Vagina (tissue), 2 donors: ENCODE measurements around the gene DEFB124. TPM values are rescaled to one million over a fixed set of nuclear protein-coding genes. Genes with fewer than 3 reads are reported as not detected.

Experiments
- DNase-seq, 2 donors: peaks; one replicate each; pipeline ENCODE4 v3.0.0-alpha.2; 2017; ENCODE audit errors: extremely low spot score in 2 of 2
- H3K27ac ChIP-seq: fragments of 200-600 bp; sonication (generic); one replicate; pipeline ENCODE4 v1.5.1; 2019
- H3K27me3 ChIP-seq: fragments of 200-600 bp; sonication (generic); one replicate; pipeline ENCODE4 v1.5.1; 2019
- H3K36me3 ChIP-seq, 2 donors: fragments of 200-600 bp; sonication (generic); one replicate each; pipeline ENCODE4 v1.5.1; 2017 to 2019
- H3K4me1 ChIP-seq: fragments of 200-600 bp; sonication (generic); one replicate; pipeline ENCODE4 v1.5.1; 2019
- H3K4me3 ChIP-seq, 2 donors: fragments of 200-600 bp; sonication (generic); 1 replicate in 1 of 2; 2 replicates in 1 of 2; pipeline ENCODE4 v1.5.1; 2016 to 2019
- H3K9me3 ChIP-seq: fragments of 200-600 bp; sonication (generic); one replicate; pipeline ENCODE4 v1.5.1; 2019
- POLR2A ChIP-seq, 2 donors: fragments of 450-650 bp; IDR thresholded peaks; one replicate each; pipeline ENCODE4 v1.6.1; 2017; ENCODE audit warnings: antibody characterized with exemption in 2 of 2, mild to moderate bottlenecking in 2 of 2, moderate library complexity in 2 of 2
- POLR2AphosphoS5 ChIP-seq, 2 donors: sonication (generic); formaldehyde crosslinking; IDR thresholded peaks; one replicate each; pipeline ENCODE4 v1.9.0; 2017; ENCODE audit warnings: antibody characterized with exemption in 2 of 2, mild to moderate bottlenecking in 2 of 2, low read depth in 1 of 2; ENCODE audit not compliant: insufficient read depth in 1 of 2
- intact Hi-C: fragments of 100-400 bp; cut with DNase I; formaldehyde crosslinking; loops from one replicate; pipeline ENCODE4 v1.15.1; 2023
- total RNA-seq: library from RNA; depleted of rRNA; stranded (reverse); fragments of >200 nt; gene quantifications from one replicate; pipeline ENCODE4 v1.2.3, GENCODE V29; 2016
- TF ChIP-seq, protein P1 (sequence below), 3 experiments: fragments of 450-650 bp in 2 of 3; fragments of 200-600 bp in 1 of 3; sonication (generic) in 1 of 3; IDR thresholded peaks; one replicate each; pipeline ENCODE4 v1.5.1; 2017 to 2019; ENCODE audit warnings: antibody characterized with exemption in 3 of 3, mild to moderate bottlenecking in 2 of 3, moderate library complexity in 2 of 3

The DEFB124 gene
- total RNA-seq, 1 donor from 2014 or later: not detected

GRCh38 chr20:31488115-31488514 is 13.2 kb upstream of the DEFB124 start:
- DNase-seq: no peak

GRCh38 chr20:31485450-31486339 is 10.8 kb upstream of the DEFB124 start:
- H3K27me3 ChIP-seq: no peaks in the 10 kb centered on the region
- H3K4me1 ChIP-seq: no peaks in the 10 kb centered on the region
- no peak for DNase-seq
- H3K9me3 ChIP-seq: no peaks in the 10 kb centered on the region
- no peaks in the 10 kb centered on the region for H3K36me3 ChIP-seq
- H3K27ac ChIP-seq: peak overlapping the region; percentile 90
- TF ChIP-seq POLR2AphosphoS5 (IDR thresholded peaks at IDR 0.05; ENCODE audit: insufficient read depth in 1 of 2, low read depth in 1 of 2) (peak in 1 of 2 donors; percentile 84), POLR2A (IDR thresholded peaks at IDR 0.05) (no peak)
- intact Hi-C loops: no loop called here
- H3K4me3 ChIP-seq: peak overlapping the region; percentile 30 to 39

More at GRCh38 chr20:31488115-31488514, 13.2 kb upstream of the DEFB124 start:
- intact Hi-C loops: no loop called here
- no peak overlapping the region for H3K4me3 ChIP-seq
- no peaks in the 10 kb centered on the region for H3K27me3 ChIP-seq
- TF ChIP-seq, protein P1, sequence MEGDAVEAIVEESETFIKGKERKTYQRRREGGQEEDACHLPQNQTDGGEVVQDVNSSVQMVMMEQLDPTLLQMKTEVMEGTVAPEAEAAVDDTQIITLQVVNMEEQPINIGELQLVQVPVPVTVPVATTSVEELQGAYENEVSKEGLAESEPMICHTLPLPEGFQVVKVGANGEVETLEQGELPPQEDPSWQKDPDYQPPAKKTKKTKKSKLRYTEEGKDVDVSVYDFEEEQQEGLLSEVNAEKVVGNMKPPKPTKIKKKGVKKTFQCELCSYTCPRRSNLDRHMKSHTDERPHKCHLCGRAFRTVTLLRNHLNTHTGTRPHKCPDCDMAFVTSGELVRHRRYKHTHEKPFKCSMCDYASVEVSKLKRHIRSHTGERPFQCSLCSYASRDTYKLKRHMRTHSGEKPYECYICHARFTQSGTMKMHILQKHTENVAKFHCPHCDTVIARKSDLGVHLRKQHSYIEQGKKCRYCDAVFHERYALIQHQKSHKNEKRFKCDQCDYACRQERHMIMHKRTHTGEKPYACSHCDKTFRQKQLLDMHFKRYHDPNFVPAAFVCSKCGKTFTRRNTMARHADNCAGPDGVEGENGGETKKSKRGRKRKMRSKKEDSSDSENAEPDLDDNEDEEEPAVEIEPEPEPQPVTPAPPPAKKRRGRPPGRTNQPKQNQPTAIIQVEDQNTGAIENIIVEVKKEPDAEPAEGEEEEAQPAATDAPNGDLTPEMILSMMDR (IDR thresholded peaks at IDR 0.05): no peak
- no peak for TF ChIP-seq POLR2AphosphoS5 (IDR thresholded peaks at IDR 0.05; ENCODE audit: insufficient read depth in 1 of 2, low read depth in 1 of 2)
- TF ChIP-seq POLR2A (IDR thresholded peaks at IDR 0.05): no peak
- peak overlapping the region; percentile 18 for H3K27ac ChIP-seq
- no peaks in the 10 kb centered on the region for H3K4me1 ChIP-seq
- no peaks in the 10 kb centered on the region for H3K36me3 ChIP-seq
- H3K9me3 ChIP-seq: no peaks in the 10 kb centered on the region

DNA sequence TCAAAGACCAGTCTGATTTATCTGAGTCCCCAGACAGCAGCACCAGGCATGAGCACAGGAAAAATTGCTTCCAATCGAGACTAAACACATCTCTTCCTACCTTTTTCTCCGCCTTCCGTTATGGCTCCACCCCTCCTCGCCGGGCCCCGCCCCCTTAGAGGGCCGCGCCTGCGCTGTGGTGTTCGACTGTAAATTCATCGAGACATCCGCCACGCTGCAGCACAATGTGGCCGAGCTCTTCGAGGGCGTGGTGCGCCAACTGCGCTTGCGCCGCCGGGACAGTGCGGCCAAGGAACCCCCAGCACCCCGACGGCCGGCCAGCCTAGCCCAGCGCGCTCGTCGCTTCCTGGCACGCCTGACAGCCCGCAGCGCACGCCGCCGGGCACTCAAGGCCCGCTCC is 9.1 kb upstream of the DEFB124 start:
- H3K27ac ChIP-seq: peak overlapping the region; percentile 90
- intact Hi-C loops: no loop called here

DNA sequence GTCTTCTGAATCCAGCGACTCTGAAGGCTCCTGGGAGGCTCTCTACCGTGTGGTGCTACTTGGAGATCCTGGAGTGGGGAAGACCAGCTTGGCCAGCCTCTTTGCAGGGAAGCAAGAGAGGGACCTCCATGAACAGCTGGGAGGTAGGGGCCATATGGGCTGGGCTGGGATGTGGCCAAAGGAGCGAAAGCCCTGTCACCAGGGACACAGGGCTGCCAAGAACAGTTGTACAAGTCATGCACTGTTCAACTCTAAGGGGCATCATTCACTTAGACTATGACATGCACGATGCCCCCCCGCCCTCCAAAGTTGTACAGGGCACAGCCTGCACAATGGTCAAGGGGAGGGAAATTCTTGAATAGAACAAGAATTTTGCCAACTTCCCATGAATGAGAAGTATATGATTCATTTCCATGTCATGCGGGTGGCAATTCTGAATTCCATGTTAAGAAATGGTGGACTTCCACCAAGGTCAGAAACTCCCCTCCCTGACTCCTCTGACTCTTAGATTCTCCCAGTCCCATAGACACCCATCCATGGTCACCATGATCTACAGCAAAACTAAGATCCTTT is 1.8 kb upstream of the DEFB124 start:
- H3K4me3 ChIP-seq: peak overlapping the region; percentile 57 to 80
- H3K36me3 ChIP-seq: no peaks in the 10 kb centered on the region
- no peaks in the 10 kb centered on the region for H3K9me3 ChIP-seq
- no peaks in the 10 kb centered on the region for H3K27me3 ChIP-seq
- no peak for DNase-seq
- intact Hi-C loops: no loop called here
- TF ChIP-seq, protein P1 (IDR thresholded peaks at IDR 0.05): no peak
- peak overlapping the region; percentile 90 for H3K27ac ChIP-seq
- peaks cover 24% of the 10 kb centered on the region for H3K4me1 ChIP-seq

More for the DNA sequence above, 9.1 kb upstream of the DEFB124 start:
- Histone ChIP-seq H3K4me1 (no peaks in the 10 kb centered on the region), H3K4me3 (no peak overlapping the region), H3K27me3 (no peaks in the 10 kb centered on the region), H3K9me3 (no peaks in the 10 kb centered on the region), H3K36me3 (no peaks in the 10 kb centered on the region)
- no peak for DNase-seq
- TF ChIP-seq, protein P1 (IDR thresholded peaks at IDR 0.05): no peak
- TF ChIP-seq POLR2A (IDR thresholded peaks at IDR 0.05) (no peak), POLR2AphosphoS5 (IDR thresholded peaks at IDR 0.05; ENCODE audit: insufficient read depth in 1 of 2, low read depth in 1 of 2) (no peak)

GRCh38 chr20:31476294-31476585 is 1.3 kb upstream of the DEFB124 start:
- H3K9me3 ChIP-seq: no peaks in the 10 kb centered on the region
- peak overlapping the region; percentile 90 for H3K27ac ChIP-seq
- no peak for DNase-seq
- intact Hi-C loops: no loop called here
- no peak for TF ChIP-seq POLR2AphosphoS5 (IDR thresholded peaks at IDR 0.05; ENCODE audit: insufficient read depth in 1 of 2, low read depth in 1 of 2)
- TF ChIP-seq, protein P1 (IDR thresholded peaks at IDR 0.05): no peak
- TF ChIP-seq POLR2A (IDR thresholded peaks at IDR 0.05): no peak
- no peaks in the 10 kb centered on the region for H3K27me3 ChIP-seq
- H3K36me3 ChIP-seq: no peaks in the 10 kb centered on the region
- H3K4me3 ChIP-seq: peak overlapping the region; percentile 57 to 80
- peaks cover 24% of the 10 kb centered on the region for H3K4me1 ChIP-seq
